HG02763 (cell line): Measurements from ENCODE around the gene LRRC8E.

Experiments
- ATAC-seq: cut with Tn5 transposase; IDR thresholded peaks from one replicate; pipeline ENCODE4 v1.9.1; 2021; ENCODE audit warnings: mild to moderate bottlenecking, moderate library complexity; ENCODE audit not compliant: unreplicated experiment

The LRRC8E gene

GRCh38 chr19:7918615-7919421 is 30.5 kb downstream of the LRRC8E start:
- no peak for ATAC-seq

GRCh38 chr19:7919610-7920518 is 31.6 kb downstream of the LRRC8E start, which contains the start of gene SNAPC2:
Gene SNAPC2, plus strand, starts transcription at chr19:7920338. Its CDS starts 29 bp downstream, at chr19:7920367.
- ATAC-seq, result peak; percentile 52

GRCh38 chr19:7920519-7921301 is 32.4 kb downstream of the LRRC8E start:
- peak; percentile 50 for ATAC-seq

- ATAC-seq, result no peak
Measured at GRCh38 chr19:7921302-7921966, 33.1 kb downstream of the LRRC8E start.

GRCh38 chr19:7921967-7922835 is 33.9 kb downstream of the LRRC8E start:
- no peak for ATAC-seq

GRCh38 chr19:7922836-7923195 is 34.5 kb downstream of the LRRC8E start:
- ATAC-seq, result no peak

GRCh38 chr19:7923295-7924191 is 35.2 kb downstream of the LRRC8E start:
- no peak for ATAC-seq

GRCh38 chr19:7924241-7924640 is 35.9 kb downstream of the LRRC8E start:
- no peak for ATAC-seq

- no peak for ATAC-seq
Measured at GRCh38 chr19:7924651-7925170, 36.4 kb downstream of the LRRC8E start.

GRCh38 chr19:7925171-7925851 is 37.0 kb downstream of the LRRC8E start:
- ATAC-seq, result no peak

GRCh38 chr19:7926021-7926726 is 37.9 kb downstream of the LRRC8E start, which contains the start of gene CTXN1:
Gene CTXN1, minus strand, starts transcription at chr19:7926135. Its CDS starts 597 bp downstream, at chr19:7925538.
- ATAC-seq, result no peak

GRCh38 chr19:7926727-7927604 is 38.7 kb downstream of the LRRC8E start:
- no peak for ATAC-seq

GRCh38 chr19:7927605-7928333 is 39.5 kb downstream of the LRRC8E start:
- ATAC-seq, result no peak

- ATAC-seq, result no peak
Measured at GRCh38 chr19:7928334-7928706, 40.0 kb downstream of the LRRC8E start.
